Embryonic facial prominence (tissue), 1 donor: ENCODE data around the gene TNFRSF8.
"Not testable (repeated sequence)": the region's sequence is repeated elsewhere in the genome, so short reads cannot be mapped to it uniquely, and the experiment has no call there.

ENCODE experiments used
- DNase-seq: peaks from one replicate; pipeline ENCODE4 v3.0.0-alpha.2; 2016; ENCODE audit errors: extremely low spot score

Gene TNFRSF8

DNA sequence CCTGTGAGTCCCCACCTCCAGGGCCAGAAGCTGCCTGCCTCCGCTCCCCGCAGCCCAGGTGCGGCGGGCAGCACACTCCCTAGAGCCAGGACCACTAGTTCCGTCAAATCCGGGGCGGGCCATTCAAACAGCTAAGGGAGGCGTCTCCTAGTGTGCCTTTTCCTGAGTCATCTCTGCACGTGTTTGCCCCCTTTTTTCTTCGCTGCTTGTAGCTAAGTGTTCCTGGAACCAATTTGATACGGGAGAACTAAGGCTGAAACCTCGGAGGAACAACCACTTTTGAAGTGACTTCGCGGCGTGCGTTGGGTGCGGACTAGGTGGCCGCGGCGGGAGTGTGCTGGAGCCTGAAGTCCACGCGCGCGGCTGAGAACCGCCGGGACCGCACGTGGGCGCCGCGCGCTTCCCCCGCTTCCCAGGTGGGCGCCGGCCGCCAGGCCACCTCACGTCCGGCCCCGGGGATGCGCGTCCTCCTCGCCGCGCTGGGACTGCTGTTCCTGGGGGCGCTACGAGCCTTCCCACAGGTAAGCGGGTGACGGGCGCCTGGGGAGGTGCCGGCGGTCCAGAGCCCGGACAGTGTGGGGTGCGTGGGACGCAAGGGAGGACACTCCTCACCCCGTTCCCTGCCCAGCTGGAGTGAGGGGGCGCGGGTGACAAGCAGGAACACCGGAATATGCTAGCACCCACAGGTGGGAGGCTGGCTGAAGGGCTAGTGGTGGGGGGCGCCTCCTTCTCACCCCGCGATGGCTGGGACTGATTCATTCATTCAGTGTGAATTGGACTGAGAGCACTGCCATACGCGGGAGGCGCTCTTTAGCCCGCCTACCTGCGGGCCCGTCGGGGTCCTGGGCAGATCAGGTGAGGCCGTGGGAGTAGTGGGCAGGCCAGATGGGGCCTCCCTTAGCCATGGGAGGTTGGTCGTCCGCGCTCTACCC is at the start of gene TNFRSF8:
TSS of gene TNFRSF8 (plus strand) at position 163 of the 932 bp plus-strand sequence. CDS start at position 459, 296 bp downstream.
- no peak for DNase-seq

DNA sequence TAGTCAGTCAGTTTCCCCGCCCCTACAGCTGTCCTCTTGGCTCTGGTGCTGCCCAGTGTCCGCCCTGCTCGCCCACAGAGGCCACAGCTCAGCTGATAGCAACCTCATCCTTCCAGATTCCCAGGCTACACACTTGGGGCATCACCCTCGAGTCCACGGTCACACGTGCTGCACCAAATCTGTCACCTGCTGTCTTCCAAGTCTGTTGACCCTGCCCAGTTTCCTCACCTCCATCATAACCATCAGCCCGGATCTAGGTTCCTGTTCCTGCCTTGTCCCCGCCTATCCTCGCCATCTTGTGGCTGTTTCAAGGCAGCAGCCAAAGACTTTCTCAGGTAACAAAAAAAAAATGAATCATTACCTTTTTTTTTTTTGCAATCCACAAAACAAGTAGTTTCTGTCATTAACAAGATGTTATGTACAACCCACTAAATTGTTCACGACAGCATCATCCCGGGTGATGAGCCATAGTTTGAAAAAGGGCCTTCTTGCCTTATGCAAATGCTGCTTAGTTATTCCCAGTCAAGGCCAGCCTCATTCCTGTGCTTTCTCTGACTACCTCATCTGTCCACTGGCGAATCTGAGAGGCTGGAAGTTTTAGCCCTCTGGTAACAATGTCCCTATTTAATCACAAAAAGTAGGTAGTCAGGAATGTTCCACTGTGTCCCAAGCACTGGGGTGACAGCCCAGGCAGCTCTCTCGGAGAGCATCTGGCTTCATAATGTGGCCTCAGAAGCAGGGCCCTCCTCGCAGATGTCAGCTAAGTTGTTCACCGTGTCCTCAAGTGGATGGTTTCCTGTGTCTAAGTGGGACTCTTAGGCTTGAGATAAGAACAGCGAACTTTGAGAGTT is 48.7 kb upstream of the TNFRSF8 start:
- DNase-seq, result no peak

DNA sequence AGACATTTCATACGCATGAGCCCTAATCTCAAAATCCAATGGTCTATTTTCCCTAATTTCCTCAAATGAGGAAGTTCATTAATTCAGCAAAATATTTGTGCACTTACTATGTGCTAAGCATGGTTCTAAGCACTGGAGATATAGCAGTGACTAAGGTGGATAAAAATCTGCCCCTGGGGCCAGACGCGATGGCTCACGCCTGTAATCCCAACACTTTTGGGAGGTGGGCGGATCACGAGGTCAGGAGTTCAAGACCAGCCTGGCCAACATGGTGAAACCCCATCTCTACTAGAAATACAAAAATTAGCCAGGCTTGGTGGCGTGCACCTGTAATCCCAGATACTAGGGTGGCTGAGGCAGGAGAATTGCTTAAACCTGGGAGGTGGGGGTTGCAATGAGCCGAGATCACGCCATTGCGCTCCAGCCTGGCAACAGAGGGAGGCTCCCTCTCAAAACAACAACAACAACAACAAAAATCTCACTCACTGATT is 48.1 kb upstream of the TNFRSF8 start:
- no peak for DNase-seq

DNA sequence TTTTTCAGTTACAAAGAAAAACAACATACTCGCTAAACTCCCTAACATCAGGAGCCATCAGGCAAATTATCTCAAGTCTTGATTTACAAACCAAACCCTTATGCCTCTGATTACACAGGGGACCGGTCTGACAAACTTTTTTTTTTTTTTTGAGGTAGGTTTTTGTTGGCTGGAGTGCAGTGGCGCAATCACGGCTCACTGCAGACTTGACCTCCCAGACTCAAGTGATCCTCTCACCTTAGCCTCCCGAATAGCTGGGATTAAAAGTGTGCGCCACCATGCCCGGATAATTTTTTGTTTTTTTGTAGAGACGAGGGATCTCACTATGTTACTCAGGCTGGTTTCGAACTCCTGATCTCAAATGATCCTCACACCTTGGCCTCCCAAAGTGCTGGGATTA is 47.6 kb upstream of the TNFRSF8 start:
- no peak for DNase-seq

DNA sequence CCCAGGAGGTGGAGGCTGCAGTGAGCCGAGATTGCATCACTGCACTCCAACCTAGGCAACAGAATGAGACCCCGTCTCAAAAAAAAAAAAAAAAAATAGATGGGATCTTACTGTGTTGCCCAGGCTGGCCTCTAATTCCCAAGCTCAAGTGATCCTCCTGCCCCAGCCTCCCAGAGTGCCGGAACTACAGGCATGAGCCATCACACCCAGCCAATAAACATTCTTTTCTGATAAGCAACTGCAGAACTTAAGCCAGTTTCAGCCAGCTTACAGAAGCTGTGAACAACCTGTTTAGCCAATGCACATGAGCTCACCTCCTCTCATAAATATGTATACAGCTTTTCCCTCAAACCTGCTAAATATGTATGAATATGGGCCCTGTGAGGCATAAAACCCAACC is 46.9 kb upstream of the TNFRSF8 start:
- no peak for DNase-seq

DNA sequence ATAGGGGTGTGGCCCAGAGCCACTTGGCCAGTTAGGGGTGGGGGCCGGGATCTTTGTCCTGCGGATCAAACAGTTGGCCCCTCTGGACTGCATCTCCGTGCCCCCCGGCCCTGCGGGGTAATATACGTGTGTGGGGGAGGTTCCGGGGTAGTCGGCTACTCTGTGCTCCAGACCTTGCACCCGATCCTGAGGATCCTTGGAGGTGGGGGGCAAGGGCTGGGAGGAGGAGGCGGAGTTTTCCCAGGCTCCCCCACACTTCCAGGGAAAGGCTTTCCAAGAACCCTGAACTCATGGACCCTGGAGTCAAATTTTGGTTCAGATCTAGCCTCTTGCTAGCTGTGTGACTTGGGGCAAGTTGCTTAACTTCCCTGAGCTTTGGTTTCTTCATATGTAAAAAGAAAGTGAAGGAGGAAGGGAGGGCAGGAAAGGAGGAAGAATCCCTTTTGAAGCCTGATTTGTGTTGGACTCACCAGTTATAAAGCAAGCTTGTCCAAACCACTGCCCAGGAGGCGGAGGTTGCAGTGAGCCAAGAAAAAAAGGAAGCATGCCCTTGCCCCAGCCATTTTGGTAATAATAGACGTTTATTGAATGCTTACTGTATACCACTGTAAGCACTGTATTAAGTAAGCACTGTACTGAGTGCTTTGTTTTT is 43.1 kb upstream of the TNFRSF8 start:
- no peak for DNase-seq

DNA sequence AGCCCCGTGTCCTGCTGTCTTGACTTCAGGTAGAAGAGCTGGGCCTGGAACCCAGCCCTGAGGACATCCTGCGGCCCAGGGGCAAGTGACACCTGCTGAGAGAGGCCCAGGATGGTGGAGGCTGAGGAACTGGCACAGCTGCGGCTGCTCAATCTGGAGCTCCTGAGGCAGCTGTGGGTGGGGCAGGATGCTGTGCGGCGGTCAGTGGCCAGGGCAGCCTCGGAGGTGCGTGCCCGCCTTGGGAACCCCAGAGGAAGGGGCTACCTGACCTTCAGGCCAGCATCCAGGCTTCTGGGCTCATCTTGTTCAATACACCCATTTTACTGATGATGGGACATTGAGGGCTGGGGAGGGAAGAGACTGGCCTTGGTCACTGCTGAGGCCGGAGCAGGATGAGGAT is 41.5 kb upstream of the TNFRSF8 start:
- no peak for DNase-seq

DNA sequence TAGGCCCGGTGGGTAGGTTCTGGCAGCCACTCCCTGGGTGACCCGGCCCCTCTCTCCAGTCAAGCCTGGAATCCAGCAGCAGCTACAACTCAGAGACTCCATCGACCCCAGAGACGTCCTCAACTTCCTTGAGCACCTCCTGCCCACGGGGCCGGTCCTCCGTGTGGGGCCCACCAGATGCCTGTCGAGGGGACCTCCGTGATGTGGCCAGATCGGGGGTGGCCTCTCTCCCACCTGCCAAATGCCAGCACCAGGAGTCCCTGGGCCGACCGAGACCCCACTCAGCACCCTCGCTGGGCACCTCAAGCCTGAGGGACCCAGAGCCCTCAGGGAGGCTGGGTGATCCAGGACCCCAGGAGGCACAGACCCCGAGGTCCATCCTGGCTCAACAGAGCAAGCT is 41.1 kb upstream of the TNFRSF8 start:
- no peak for DNase-seq

DNA sequence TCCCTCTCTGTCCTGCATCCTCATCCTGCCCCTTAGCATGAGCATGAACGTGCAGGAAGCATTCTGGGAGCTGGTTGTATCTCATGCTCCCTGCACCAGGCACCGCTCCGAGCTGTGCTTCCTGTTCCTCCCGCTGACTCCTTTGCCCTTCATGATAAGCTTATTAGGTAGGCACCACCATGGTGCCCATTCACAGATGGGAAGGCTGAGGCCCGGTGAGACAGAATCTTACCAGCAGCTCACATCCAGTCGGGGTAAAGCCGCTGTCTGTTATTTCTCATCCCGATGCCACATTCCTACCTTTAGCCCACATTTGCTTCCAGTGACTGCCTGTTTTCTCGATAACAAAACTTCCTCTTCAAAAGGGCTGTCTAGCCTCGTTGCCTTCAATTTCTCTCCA is 36.5 kb upstream of the TNFRSF8 start:
- no peak for DNase-seq

DNA sequence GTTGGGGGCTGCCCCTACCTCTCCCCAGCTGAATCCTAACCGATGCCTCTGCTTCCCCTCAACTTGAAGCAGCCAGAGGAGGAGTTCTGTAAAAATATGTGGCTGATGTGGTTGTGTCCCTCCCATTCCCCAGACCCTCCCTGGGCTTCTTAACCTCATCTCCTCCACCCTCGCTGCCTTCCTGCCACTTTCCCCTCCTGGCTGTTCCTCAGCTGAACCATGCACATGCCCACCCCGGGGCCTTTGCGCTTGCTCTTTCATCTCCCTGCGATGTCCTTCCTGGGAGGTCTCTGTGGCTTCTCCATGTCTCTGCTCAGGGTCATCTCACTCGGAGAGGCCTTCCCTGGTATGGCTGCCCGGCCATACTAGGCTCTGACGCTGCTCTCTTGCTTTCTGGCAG is 34.9 kb upstream of the TNFRSF8 start:
- DNase-seq, result no peak

DNA sequence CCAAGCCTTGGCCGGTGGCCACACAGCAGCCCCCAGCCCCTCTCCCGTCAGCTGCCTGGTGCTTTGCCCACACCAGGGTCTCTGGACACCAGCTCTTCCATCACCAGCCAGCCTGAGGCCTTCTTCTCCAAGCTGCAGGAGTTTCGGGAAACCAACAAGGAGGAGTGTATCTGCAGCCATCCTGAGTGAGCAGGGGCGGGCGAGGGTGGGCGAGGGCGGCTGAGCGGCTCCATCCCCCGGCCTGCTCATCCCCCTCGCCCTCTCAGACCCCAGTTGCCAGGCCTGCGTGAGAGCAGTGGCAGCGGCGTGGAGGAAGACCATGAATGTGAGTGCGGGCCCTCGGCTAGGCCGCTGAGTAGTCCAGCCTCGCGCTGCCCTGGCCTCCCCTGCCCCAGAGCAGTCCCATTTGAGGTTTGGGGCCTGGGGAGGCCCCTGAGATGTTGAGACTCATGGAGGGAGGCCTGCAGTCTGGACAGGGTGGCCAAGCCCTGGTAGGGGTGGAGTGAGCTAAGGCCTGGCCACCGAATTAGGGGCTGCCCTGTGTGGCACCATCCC is 34.1 kb upstream of the TNFRSF8 start:
- no peak for DNase-seq

DNA sequence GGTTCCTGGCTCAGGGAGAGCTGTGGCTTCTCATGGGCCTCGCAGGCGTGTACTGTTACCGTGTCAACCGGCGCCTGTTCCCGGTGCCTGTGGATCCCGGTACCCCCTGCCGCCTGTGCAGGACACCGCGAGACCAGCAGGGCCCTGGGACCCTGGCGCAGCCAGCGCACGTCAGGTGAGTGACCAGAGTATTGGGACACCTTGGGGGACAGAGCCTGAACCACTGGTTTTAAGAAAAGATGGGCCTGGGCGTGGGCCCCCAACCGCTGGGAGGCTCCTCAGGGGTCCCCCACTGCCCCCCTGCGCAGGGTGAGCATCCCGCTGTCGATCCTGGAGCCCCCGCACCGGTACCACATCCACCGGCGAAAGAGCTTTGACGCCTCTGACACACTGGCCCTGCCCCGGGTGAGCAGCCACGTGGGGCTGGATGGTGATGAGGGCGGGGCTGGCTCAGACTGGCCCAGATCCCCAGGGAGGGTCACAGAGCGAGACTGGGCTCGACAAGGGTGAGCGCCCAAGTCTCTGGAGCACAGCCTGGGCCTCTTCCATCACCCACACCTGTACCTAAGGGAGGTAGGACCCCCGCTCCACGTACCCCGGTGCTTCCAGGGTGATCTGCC is 33.3 kb upstream of the TNFRSF8 start:
- DNase-seq, result no peak

DNA sequence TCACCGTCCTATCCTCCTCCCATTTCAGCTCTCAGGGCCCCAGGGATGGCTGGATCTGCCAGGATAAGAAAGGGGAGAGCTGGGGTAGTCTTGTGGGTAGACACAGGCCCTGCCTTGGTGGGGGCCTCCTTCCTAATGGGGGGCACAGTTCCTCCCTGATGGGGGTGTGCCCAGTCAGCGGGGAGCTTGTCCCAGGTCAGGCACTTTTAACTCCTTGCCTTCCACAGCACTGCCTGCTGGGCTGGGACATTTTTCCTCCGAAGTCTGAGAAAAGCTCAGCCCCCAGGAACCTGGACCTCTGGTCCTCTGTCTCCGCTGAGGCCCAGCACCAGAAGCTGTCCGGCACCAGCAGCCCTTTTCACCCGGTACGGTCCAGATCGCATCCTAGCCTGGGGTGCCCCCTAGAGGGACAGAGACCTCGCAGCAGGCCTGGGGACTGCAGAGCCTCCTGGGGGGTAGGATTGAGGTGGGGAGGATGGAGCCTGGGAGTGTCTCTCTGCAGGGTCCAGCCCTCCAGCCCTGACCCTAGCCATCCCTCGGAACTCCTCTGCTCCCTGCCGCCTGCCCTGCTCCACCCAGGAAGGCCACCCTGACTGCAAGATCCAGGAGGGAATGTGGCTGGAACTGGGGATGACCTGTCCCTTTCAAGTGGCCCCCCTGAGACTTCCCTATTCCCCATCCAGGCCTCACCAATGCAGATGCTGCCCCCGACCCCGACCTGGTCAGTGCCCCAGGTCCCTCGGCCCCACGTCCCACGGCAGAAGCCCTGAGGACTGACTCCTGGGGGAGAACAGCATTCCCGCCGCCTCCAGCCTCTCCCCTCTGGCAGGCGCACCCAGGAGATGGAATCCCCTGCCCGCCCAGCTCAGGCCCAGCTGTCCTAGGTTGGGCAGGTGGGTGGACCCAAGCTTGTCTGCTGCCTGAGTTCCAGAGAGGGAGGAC is 31.8 kb upstream of the TNFRSF8 start:
- DNase-seq, result no peak

DNA sequence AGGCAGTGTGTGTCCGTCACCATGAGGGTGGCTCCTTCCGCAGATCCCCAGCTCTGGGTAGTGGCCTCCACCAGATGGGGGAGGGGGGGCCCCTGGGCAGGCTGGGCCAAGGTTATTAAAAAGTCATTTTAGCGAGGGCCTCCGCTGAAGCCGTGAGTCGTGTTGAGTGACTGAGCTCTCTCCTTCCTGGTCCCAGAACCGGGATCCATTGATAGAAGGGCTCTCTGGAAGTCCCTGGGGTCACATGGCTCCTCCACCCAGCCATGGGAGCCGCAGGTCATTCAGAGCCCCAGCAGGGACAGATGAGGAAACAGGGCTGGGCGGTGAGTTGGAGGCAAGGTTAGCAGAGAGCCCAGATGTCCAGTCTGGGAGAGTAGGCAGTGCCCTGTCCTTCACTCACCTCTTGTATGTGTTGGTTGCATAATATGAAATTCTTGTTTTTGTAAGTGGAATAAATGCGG is 30.9 kb upstream of the TNFRSF8 start:
- DNase-seq, result no peak

DNA sequence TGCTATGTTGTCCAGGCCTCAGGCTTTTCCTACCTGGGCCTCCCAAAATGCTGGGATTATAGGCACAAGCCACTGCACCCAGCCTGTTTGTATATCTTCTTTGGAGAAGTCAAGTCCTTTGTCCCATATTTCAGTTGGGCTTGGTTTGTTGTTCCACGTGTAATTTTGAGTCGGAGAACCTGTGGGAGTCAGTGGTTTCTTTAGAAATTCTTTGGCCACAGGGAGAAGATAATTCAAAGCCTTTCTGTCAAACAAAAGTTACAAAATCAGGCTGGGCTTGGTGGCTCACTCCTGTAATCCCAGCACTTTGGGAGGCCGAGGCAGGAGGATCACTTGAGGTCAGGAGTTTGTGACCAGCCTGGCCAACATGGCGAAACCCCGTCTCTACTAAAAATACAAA is 29.7 kb upstream of the TNFRSF8 start:
- DNase-seq, result not testable (repeated sequence)

DNA sequence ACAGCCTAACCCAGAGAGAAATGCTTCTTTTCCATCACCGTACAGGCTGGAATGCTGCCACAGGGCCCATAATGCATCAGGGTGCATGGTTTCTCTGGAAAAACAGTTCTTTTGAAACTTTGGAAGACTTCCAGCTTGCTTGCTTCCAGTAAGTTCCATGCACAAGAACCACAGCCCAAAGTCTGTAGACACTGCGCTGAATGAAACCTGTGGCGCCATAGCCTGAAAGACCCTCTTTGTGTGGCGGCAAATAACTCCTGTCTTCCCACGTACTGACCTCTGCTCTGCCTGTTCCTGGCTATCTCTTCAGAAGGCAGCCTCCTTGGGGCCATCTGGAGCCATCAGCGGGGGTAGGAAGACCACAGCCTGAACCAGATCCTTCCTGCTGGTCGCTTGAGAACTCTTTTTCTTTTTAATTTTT is 28.7 kb upstream of the TNFRSF8 start:
- DNase-seq, result peak; percentile 29

DNA sequence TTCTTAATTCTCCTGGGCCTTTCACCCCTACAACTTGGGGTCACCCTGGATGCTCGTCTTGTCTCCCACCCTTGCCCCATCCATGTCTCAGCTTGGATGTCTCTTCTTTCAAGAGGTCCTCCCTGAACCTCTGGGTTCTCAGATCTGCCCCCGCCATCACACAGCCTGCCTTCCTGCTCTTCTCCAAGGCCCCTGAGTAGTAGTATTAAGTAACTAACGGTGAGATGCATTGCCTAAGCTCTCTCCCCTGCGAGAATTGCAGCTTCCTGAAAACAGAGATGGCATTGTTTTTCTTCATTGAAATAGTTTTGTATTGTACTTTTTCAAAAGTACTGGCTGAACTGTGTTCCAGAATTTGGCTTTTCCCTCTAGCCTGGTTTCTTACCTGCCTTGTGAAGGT is 27.8 kb upstream of the TNFRSF8 start:
- DNase-seq, result no peak

DNA sequence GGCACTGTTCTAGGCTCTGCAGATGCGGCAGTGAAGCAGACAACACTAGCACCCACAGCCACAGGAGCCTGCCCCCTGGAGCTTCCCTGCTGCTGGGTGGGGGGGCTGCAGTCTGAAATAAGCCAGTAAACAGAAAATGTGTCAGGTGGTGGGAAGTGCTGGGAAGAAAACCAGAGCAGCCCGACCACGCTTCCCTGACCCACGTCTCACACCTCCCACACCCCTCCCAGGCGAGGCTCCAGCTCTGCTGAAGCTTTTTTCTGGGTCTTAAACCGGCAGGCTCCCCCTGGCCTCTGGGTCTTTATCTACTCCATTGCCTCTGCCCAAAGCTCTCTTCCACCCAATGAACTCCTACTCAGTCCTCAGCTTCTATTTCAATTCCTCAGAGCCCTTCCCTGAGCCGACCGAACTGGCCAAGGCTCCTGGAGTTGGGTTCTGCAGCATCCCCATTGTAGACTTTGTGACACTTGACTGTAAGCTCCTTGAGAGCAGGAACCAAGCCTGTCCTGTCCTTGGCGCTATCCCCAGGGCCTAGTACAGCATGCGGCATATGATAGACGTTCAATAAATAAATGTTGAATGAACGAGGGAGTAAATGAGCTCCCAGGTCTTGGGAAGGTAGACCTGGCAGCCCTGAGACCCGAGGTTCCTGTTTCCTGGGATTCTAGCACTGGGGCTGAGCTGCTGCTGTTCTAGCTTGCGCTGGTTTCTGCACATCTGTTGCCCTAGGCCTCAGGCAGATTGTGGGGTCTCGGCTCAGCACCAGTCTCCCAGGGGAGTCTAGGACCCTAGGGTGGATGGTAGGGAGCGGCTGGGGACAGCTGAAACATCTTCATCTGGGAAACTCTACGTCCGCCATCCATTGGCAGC is 25.4 kb upstream of the TNFRSF8 start:
- DNase-seq, result no peak
